ENCODE data around the gene BTC.

DNA sequence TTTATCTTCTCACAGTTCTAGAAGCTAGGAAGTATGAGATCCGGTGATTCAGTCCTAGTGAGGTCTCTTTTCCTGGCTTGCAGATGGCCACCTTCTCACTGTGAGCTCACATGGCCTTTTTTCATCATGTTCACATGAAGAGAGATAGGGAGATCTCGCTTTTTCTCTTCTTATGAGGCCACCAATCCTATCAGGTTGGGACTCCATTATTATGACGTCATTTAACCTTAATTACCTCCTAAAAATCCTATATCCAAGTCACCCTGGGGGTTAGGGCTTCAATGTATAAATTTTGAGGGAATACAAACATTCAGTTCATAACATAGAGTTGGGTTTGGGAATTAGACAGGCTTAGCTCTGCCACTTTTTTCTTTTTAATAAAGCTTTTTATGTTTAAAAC, 6.0 kb upstream of the BTC start:
- TF ChIP-seq, protein P1, sequence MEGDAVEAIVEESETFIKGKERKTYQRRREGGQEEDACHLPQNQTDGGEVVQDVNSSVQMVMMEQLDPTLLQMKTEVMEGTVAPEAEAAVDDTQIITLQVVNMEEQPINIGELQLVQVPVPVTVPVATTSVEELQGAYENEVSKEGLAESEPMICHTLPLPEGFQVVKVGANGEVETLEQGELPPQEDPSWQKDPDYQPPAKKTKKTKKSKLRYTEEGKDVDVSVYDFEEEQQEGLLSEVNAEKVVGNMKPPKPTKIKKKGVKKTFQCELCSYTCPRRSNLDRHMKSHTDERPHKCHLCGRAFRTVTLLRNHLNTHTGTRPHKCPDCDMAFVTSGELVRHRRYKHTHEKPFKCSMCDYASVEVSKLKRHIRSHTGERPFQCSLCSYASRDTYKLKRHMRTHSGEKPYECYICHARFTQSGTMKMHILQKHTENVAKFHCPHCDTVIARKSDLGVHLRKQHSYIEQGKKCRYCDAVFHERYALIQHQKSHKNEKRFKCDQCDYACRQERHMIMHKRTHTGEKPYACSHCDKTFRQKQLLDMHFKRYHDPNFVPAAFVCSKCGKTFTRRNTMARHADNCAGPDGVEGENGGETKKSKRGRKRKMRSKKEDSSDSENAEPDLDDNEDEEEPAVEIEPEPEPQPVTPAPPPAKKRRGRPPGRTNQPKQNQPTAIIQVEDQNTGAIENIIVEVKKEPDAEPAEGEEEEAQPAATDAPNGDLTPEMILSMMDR (IDR thresholded peaks at IDR 0.05), result no peak
- no peak for TF ChIP-seq EZH2 (IDR thresholded peaks at IDR 0.05; ENCODE audit: borderline replicate concordance, insufficient read depth, low read depth, low read length, poor library complexity, severe bottlenecking)
